NCI-H748 (cell line): ENCODE results near the gene KHSRP.
"Not testable (repeated sequence)": the region's sequence is repeated elsewhere in the genome, so short reads cannot be mapped to it uniquely, and the experiment has no call there.

ENCODE experiments used
- DNase-seq: peaks from one replicate; lab custom pipeline; 2025; ENCODE audit not compliant: unreplicated experiment; lab: John Stamatoyannopoulos, UW

KHSRP gene

GRCh38 chr19:6451583-6452222 is 27.1 kb upstream of the KHSRP start:
- no peak for DNase-seq

- no peak for DNase-seq
Observed at GRCh38 chr19:6450166-6450565, 25.6 kb upstream of the KHSRP start.

- DNase-seq, result no peak
Observed at GRCh38 chr19:6448045-6448444, 23.4 kb upstream of the KHSRP start.

GRCh38 chr19:6446452-6446851 is 21.8 kb upstream of the KHSRP start:
- no peak for DNase-seq

GRCh38 chr19:6443986-6444385 is 19.4 kb upstream of the KHSRP start:
- DNase-seq, result no peak

GRCh38 chr19:6442087-6442688 is 17.6 kb upstream of the KHSRP start:
- DNase-seq, result no peak

GRCh38 chr19:6440905-6441304 is 16.3 kb upstream of the KHSRP start:
- DNase-seq, result no peak

- DNase-seq, result no peak
Observed at GRCh38 chr19:6439743-6440142, 15.1 kb upstream of the KHSRP start.

GRCh38 chr19:6433663-6434062 is 9.1 kb upstream of the KHSRP start, which contains the start of gene SLC25A41:
Gene SLC25A41, minus strand, starts transcription at chr19:6433763. Its CDS starts 70 bp downstream, at chr19:6433693.
- no peak for DNase-seq

GRCh38 chr19:6433165-6433564 is 8.6 kb upstream of the KHSRP start:
- DNase-seq, result no peak

- DNase-seq, result no peak
Observed at GRCh38 chr19:6431891-6432290, 7.3 kb upstream of the KHSRP start.

GRCh38 chr19:6429419-6430221 is 5.0 kb upstream of the KHSRP start:
- no peak for DNase-seq

GRCh38 chr19:6428692-6429418 is 4.2 kb upstream of the KHSRP start:
- DNase-seq, result not testable (repeated sequence)

- DNase-seq, result no peak
Observed at GRCh38 chr19:6427131-6427530, 2.5 kb upstream of the KHSRP start.

- DNase-seq, result no peak
Observed at GRCh38 chr19:6425732-6426620, 1.4 kb upstream of the KHSRP start.

GRCh38 chr19:6424939-6425731 is 524 bp upstream of the KHSRP start:
- peak; percentile 99 for DNase-seq

GRCh38 chr19:6423499-6424194 is 964 bp downstream of the KHSRP start:
- no peak for DNase-seq

- no peak for DNase-seq
Observed at GRCh38 chr19:6421075-6422014, 3.3 kb downstream of the KHSRP start.
